GM12864 (cell line): Measurements from ENCODE around the gene NCSTN.

Experiments
- DNase-seq: peaks from one replicate; pipeline ENCODE4 v3.0.0-alpha.2; 2011; ENCODE audit warnings: low read depth
- H3K4me3 ChIP-seq: 2 replicates; pipeline ENCODE4 v1.5.1; 2011; ENCODE audit warnings: mild to moderate bottlenecking, low read depth, low read length, control low read depth
- TF ChIP-seq, protein P1 (sequence below): IDR thresholded peaks from 2 replicates; pipeline ENCODE4 v1.5.1; 2011; ENCODE audit warnings: low read depth, mild to moderate bottlenecking, moderate library complexity, low read length, control low read depth, inconsistent platforms; ENCODE audit errors: missing control alignments

The NCSTN gene

DNA sequence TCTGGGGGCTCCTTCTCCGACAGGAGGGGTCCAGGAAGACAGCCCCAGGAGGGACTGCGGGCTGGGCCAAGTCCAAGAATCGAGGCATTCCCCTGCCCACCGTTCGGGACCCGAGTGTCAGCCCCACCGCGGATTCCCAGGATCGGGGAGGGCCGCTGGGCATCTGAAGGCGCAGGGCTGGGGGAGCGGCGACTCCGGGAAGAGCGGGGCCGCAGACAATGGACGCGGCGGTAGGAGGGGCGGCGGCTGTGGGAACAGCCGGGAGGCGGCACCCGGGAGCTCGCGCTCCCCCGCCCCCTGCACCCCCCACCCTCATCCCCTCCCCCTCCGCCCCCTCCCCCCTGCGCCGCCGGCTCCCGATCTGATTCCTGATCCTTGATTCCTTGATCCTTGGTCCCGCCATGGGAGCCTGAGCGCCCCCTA, 57.1 kb downstream of the NCSTN start, which contains the start of gene VANGL2:
Gene VANGL2 (plus strand): TSS at position 342 of the 423 bp plus-strand sequence. CDS start 15,274 bp downstream, outside the sequence.
- TF ChIP-seq, protein P1, sequence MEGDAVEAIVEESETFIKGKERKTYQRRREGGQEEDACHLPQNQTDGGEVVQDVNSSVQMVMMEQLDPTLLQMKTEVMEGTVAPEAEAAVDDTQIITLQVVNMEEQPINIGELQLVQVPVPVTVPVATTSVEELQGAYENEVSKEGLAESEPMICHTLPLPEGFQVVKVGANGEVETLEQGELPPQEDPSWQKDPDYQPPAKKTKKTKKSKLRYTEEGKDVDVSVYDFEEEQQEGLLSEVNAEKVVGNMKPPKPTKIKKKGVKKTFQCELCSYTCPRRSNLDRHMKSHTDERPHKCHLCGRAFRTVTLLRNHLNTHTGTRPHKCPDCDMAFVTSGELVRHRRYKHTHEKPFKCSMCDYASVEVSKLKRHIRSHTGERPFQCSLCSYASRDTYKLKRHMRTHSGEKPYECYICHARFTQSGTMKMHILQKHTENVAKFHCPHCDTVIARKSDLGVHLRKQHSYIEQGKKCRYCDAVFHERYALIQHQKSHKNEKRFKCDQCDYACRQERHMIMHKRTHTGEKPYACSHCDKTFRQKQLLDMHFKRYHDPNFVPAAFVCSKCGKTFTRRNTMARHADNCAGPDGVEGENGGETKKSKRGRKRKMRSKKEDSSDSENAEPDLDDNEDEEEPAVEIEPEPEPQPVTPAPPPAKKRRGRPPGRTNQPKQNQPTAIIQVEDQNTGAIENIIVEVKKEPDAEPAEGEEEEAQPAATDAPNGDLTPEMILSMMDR, result no peak
- DNase-seq, result no peak
- H3K4me3 ChIP-seq, result peak within 1 kb of the TSS; percentile 26; the same call in 1 of the 2 replicates

DNA sequence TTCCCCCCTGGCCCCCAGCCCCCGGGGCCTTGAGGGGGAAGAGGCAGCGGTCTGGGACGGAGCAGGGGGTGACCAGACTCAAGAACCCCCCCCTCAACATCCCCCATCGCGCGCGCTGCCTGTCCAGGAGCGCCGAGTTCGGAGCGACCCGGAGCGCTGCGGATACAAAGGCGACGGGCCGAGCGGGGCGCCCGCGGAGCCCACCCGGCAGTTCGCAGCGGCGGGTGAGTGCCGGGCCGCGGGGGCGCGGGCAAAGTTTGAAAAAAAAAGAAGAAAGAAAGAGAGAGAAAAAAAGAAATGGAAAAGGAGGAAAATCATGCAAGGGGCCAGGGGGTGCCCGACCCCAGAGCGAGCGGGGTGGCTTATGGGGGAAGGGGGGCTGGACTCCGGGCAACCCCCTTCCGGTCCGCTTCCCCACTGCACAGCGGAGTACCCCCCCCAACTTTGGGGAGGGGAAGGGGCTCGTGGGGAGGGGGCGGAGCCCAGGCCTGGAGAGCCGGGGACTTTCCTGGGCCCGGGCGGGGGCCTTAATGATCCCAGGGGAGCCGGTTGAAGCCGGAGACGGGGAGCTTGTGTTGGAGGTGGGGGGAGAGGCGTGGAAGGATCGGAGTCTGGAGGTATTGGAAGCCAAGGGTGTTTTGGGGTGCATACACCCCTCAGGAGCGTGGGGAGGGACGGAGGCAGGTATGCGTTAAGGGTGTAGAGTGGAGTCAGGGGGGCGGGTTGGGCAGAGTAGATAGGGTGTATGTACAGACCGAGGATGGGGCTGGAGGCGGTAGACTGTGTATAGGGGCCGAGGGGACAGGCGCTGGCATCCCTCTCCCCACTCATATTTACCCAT, 57.7 kb downstream of the NCSTN start:
- DNase-seq, result no peak
- TF ChIP-seq, protein P1, result no peak
- H3K4me3 ChIP-seq, result peak overlapping the region; percentile 26; the same call in 1 of the 2 replicates

DNA sequence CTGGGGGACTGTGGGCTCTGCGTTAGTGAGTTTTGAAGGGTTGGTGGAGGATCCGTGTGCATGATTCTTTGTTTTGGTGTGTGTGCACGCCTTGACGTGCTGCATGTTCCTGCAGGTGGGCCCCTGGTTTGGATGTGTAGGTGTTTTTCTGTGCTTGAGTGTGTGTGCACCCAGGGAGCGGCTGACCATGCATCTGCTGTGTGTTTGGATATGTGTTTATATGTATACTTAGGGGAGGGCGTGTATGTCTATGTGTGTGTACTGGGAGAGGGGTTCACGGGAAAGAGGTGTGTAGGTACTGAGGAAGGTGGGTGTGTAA, 58.3 kb downstream of the NCSTN start:
- TF ChIP-seq, protein P1, result no peak
- DNase-seq, result no peak
- no peak overlapping the region for H3K4me3 ChIP-seq

DNA sequence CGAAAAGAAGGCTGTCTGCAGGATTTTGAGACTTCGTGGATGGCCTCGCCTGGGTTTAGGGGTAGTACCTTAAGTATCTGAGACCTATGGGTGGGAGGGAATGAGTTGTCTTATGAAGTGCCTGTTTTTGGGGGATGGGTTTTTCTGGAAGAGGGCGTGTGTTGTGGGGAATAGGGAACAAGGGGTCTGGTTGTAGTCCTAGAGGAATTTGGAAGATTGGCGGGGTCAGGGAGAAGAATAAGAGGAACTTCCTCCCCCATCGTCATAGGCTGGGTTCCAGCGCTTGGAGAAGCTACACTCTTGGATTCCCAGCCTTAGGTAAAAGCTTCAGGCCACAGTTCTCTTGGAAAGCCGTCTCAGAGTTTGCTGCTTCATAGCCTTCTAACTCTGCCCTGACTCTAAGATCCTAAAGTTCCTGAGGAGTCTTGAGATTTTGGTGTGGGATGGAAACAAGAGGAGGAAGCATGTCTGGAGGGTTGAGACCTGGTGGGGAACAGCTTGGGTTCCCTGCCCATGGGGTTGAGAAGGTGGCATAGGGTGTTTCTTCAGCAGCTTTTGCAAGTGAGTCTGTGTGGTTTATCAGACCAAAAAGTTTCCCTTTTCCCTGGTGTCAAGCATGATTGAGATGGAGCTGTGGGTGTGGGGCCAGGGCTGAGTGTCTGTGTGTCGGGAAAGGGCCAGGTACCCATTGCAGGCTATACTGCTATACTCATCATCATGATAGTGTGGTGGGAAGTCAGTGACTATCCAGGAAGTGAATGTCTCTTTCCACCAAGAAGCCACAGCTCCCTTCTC, 59.0 kb downstream of the NCSTN start:
- no peak for DNase-seq
- no peak overlapping the region for H3K4me3 ChIP-seq
- TF ChIP-seq, protein P1, result no peak

DNA sequence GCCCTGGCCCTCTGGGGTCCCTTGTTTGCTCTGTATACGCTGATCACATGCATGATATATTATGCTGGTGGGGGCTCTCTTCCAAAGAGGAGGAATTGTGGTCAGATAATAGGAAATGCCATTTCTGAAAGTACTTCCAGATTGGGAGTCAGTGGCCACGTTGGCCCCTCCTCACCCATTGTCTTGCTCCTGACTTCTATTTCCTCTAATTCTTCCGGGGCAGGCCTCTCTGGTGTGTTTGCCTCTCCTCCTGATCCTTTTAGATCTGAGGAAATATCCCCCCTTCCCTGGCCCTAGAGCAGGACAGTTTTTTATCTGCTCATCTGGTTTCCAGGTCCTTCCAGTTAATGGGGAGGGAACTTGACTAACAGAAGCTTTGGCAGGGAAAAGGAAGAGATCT, 60.1 kb downstream of the NCSTN start:
- DNase-seq, result no peak
- no peak overlapping the region for H3K4me3 ChIP-seq
- TF ChIP-seq, protein P1, result no peak

DNA sequence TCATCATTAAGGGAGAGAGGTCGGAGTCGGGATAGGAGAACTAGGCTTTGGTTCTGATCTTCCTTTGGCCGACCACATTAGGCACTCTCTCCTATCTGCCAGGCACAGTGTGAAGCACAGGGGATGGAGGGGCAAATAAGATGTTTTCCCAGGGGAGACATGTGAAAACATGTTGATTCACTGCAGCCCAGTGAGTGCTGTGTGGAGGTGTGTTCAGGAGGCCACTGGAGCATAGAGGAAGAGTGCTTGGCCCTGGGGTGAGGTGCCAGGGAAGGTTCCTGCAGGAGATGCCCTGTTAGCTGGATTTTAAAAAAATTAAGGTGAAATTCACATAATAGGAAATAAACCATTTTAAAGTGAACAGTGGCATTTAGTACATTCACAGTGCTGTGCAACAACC, 60.9 kb downstream of the NCSTN start:
- TF ChIP-seq, protein P1, result no peak
- no peak for DNase-seq
- no peak overlapping the region for H3K4me3 ChIP-seq
